HFFc6 (cell line): ENCODE results near the gene HBM. TPM values are rescaled to one million over a fixed set of nuclear protein-coding genes. Genes with fewer than 3 reads are reported as not detected.

Experiments used
- DNase-seq: peaks from one replicate; pipeline ENCODE4 v3.0.0-alpha.2; 2018
- H3K27ac Mint-ChIP-seq: 2 replicates; pipeline ENCODE4 v1.8.0; 2020; ENCODE audit warnings: mild to moderate bottlenecking, mixed read lengths
- H3K27me3 Mint-ChIP-seq: 2 replicates; pipeline ENCODE4 v1.8.0; 2021; ENCODE audit warnings: mild to moderate bottlenecking, moderate library complexity, mixed read lengths; ENCODE audit not compliant: insufficient read depth
- H3K36me3 Mint-ChIP-seq: 2 replicates; pipeline ENCODE4 v1.8.0; 2021; ENCODE audit warnings: low read depth, mixed read lengths
- H3K4me1 Mint-ChIP-seq: 2 replicates; pipeline ENCODE4 v1.8.0; 2020; ENCODE audit warnings: low read depth, mixed read lengths
- H3K4me3 Mint-ChIP-seq: 2 replicates; pipeline ENCODE4 v1.8.0; 2020; ENCODE audit warnings: mild to moderate bottlenecking, moderate library complexity, mixed read lengths
- H3K9me3 Mint-ChIP-seq: 2 replicates; pipeline ENCODE4 v1.8.0; 2020; ENCODE audit warnings: mild to moderate bottlenecking, mixed read lengths
- total RNA-seq, 6 experiments: library from RNA; stranded (reverse); fragmentation: NEBNext Ultra II Directional; extraction: Animal tissue kit (Norgen Biotek cat#: 25700); gene quantifications; 2 replicates in 1 of 6; 3 replicates in 5 of 6; pipeline ENCODE4 v1.2.3, GENCODE V29; 2021
- TF ChIP-seq, protein P1 (sequence below): fragments of 200-600 bp; sonication (generic); IDR thresholded peaks from 2 replicates; pipeline ENCODE4 v1.5.0; 2021; ENCODE audit warnings: antibody characterized with exemption, mild to moderate bottlenecking

HBM gene
- total RNA-seq, 6 experiments from 2014 or later = not detected

- no peak for DNase-seq
- H3K4me3 Mint-ChIP-seq = no peak overlapping the region
- peaks cover 13% of the 10 kb centered on the region for H3K27me3 Mint-ChIP-seq
- H3K4me1 Mint-ChIP-seq = peaks cover 9% of the 10 kb centered on the region; the same call in 1 of the 2 replicates
- TF ChIP-seq, protein P1, sequence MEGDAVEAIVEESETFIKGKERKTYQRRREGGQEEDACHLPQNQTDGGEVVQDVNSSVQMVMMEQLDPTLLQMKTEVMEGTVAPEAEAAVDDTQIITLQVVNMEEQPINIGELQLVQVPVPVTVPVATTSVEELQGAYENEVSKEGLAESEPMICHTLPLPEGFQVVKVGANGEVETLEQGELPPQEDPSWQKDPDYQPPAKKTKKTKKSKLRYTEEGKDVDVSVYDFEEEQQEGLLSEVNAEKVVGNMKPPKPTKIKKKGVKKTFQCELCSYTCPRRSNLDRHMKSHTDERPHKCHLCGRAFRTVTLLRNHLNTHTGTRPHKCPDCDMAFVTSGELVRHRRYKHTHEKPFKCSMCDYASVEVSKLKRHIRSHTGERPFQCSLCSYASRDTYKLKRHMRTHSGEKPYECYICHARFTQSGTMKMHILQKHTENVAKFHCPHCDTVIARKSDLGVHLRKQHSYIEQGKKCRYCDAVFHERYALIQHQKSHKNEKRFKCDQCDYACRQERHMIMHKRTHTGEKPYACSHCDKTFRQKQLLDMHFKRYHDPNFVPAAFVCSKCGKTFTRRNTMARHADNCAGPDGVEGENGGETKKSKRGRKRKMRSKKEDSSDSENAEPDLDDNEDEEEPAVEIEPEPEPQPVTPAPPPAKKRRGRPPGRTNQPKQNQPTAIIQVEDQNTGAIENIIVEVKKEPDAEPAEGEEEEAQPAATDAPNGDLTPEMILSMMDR = no peak; the same call in 1 of the 2 replicates
- no peak overlapping the region for H3K27ac Mint-ChIP-seq
- no peaks in the 10 kb centered on the region for H3K9me3 Mint-ChIP-seq
- 0 out of 2 replicates have a peak, but pooled peaks cover 4% of the 10 kb centered on the region for H3K36me3 Mint-ChIP-seq
These were observed 23.3 kb upstream of the HBM start for GRCh38 chr16:142405-142967.

GRCh38 chr16:143047-143446 lies 22.7 kb upstream of the HBM start:
- peak overlapping the region; percentile 40; the same call in 1 of the 2 replicates for H3K27ac Mint-ChIP-seq
- no peak for DNase-seq
- no peak overlapping the region for H3K4me3 Mint-ChIP-seq
- TF ChIP-seq, protein P1 = no peak
- peaks cover 13% of the 10 kb centered on the region for H3K27me3 Mint-ChIP-seq
- no peaks in the 10 kb centered on the region for H3K9me3 Mint-ChIP-seq
- 0 out of 2 replicates have a peak, but pooled peaks cover 4% of the 10 kb centered on the region for H3K36me3 Mint-ChIP-seq
- H3K4me1 Mint-ChIP-seq = peaks cover 9% of the 10 kb centered on the region; the same call in 1 of the 2 replicates

GRCh38 chr16:143456-143855 lies 22.3 kb upstream of the HBM start:
- 0 out of 2 replicates have a peak, but pooled peaks cover 4% of the 10 kb centered on the region for H3K36me3 Mint-ChIP-seq
- TF ChIP-seq, protein P1 = no peak
- H3K9me3 Mint-ChIP-seq = no peaks in the 10 kb centered on the region
- H3K27ac Mint-ChIP-seq = peak overlapping the region; percentile 40; the same call in 1 of the 2 replicates
- no peak overlapping the region for H3K4me3 Mint-ChIP-seq
- peaks cover 13% of the 10 kb centered on the region for H3K27me3 Mint-ChIP-seq
- peaks cover 12% of the 10 kb centered on the region for H3K4me1 Mint-ChIP-seq
- DNase-seq = peak; percentile 7

DNA sequence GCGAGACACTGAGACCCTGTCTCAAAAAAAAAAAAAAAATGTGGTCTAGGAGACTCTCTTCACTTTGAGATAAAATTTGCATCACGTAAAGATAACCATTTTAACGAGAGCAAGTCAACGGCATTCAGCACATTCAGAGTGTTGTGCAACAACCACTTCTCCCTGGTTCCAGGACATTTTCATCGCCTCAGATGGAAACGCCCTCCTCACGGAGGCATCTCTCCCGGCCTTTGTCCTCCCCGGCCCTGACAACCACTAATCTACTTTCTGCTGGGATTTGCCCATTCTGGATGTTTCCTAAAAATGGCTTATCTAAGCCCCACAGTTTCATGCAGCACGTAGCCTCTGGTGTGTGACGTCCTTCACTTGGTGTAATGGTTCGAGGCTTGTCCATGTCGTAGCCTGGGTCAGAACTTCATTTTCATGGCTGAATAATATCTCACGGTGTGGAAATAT lies 21.0 kb upstream of the HBM start:
- H3K4me3 Mint-ChIP-seq = no peak overlapping the region
- TF ChIP-seq, protein P1 = no peak
- H3K27ac Mint-ChIP-seq = no peak overlapping the region
- H3K36me3 Mint-ChIP-seq = no peaks in the 10 kb centered on the region
- H3K27me3 Mint-ChIP-seq = peaks cover 15% of the 10 kb centered on the region
- DNase-seq = no peak
- H3K9me3 Mint-ChIP-seq = no peaks in the 10 kb centered on the region
- peaks cover 25% of the 10 kb centered on the region for H3K4me1 Mint-ChIP-seq

DNA sequence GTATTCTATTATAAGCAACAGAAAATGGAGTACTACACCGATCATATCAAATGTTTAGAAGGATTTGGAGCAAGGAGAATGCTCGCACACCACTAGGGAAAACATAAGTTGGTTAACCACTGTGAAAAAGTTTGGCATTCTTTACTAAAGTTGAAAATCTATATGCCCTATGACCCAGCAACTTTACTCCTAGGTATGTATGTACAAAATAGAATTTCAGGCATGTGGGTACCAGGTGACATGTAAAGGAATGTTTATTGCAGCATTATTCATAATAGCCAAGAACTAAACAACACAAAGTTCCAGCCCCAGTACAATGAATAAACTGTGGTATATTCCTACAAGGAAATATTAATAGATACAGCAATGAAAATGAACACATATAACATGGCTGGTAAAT lies 19.1 kb upstream of the HBM start:
- no peak for DNase-seq
- Mint-ChIP-seq H3K4me3 (no peak overlapping the region), H3K27me3 (peaks cover 15% of the 10 kb centered on the region), H3K36me3 (no peaks in the 10 kb centered on the region), H3K27ac (no peak overlapping the region), H3K9me3 (no peaks in the 10 kb centered on the region), H3K4me1 (peaks cover 26% of the 10 kb centered on the region)
- TF ChIP-seq, protein P1 = no peak
